NCI-H2227 (cell line): ENCODE measurements around the gene CALCOCO1.

Experiments
- DNase-seq: peaks from one replicate; lab custom pipeline; 2025; ENCODE audit not compliant: unreplicated experiment; lab: John Stamatoyannopoulos, UW

CALCOCO1 gene

DNA sequence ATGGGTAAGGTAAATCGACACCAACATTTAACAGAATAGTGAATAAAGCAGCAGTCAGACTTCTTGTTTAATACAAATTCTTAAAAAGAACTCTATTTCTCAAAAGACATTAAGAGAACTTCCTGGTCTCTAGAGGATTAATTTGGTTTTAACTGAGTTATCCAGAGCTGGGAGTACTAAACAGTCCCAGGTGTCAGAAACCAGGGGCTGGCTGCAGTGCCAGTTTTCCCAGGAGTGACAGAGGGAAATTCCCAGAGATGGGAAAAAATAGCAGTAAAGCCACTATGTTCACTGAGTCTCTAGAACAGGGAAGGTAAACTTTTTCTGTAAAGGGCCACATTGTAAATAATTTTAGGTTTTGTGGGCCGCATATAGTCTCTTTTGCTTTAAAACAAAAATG lies 60.2 kb downstream of the CALCOCO1 start:
- no peak for DNase-seq

DNA sequence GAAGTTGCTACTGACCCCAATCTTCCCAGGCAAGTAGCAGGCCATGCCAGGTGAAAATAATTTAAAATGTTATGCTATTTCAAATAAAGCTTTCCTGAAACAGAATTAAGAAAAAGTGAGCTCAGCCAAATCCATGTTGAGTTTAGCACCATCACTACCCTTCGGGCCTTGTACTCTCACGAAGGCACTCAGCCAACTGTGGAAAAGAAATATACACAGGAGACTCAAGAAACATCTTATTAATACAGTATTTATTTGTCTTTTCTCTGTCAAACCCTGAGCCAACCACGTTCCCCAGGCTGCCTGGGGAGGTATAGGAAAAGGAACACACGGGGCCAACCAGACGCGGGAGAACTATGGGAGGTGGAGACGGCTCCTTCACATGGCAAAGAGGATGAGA lies 62.3 kb downstream of the CALCOCO1 start:
- no peak for DNase-seq

DNA sequence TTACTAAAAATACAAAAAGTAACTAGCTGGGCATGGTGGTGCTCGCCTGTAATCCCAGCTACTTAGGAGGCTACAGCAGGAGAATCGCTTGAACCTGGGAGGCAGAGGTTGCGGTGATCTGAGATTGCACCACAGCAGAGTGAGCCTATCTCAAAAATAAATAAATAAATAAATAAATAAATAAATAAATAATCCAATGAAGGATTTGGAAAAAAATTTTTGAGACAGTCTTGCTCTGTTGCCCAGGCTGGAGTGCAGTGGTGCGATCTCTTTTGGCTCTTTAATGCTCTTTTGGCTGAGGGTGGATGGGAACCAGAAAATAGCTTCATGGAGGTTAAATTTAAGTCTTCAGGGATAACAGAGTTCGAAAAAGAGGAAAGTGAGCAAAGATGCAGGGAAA lies 63.1 kb downstream of the CALCOCO1 start:
- no peak for DNase-seq

DNA sequence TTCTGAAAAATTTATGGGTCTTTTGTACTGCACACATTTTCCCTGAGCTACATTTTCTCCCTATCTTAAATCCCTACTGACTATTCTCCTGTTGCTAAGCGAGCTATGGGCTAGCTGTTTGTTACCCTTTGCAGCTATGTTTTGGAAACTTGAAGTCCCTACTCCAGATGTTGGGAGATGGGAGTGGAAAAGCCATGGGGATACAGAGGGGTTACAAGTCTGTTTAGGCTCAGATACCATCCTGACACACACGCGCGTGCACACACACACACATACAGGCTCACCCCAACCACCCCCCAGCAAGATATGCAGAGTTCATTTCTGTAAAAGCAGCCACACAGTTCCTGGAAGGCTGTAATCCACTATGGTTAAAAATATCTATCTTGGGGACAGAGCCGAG lies 67.2 kb downstream of the CALCOCO1 start:
- no peak for DNase-seq

DNA sequence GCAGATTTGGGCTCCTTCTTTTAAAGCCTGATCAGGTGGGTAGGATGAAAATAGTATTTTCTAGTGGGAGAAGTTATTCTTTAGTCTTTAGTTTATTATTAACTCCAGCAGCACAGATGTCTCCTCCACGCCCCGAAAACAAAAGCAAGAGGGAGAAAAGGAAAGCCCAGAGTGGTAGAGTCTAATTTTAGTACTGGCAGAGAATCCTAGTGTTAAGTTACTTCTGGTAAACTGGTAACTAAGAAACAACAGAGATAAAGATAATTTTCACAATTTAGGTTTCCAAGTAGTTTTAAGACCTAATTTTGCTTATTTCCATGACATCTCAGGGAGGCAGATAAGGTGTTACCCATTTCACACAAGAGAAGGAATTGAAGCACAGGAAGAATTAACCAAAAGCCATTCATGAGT lies 67.7 kb downstream of the CALCOCO1 start:
- no peak for DNase-seq

DNA sequence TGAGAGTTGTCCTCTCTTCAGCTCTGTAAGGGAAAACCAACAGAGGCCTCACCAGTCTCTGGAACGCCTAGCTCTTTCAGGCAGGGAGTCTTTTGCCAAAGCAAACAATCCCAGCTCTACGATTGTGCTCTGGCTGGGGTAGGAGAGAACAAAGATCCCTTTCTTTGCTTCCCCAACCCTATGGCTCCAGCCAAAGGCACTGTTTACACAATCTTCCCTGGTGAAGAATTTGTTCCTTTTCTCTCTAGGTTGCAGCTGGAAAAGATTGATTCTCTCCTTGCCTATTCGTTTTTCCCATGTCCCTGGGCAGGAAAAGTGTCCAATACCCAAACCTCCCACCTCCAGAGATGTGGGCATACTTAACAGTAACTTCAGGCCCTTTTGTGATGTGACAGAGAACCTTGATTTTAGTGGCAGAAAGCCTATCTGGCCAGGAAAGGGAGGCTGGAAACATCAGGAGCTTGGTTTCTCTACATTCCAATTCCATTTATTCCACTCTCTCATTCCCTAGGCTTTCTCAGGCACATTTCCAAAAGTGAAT lies 68.2 kb downstream of the CALCOCO1 start:
- no peak for DNase-seq
